Right lobe of liver (tissue), 4 donors: Measurements from ENCODE around the gene BAIAP2.

ENCODE experiments used
- POLR2A ChIP-seq: fragments of 450-650 bp; IDR thresholded peaks from one replicate; pipeline ENCODE4 v1.6.1; 2017; ENCODE audit warnings: antibody characterized with exemption, mild to moderate bottlenecking
- TF ChIP-seq, protein P1 (sequence below), 4 donors: fragments of 200-600 bp in 3 of 4; fragments of 450-650 bp in 1 of 4; IDR thresholded peaks; one replicate each; pipeline versions ENCODE4 v1.5.1 to v1.8.0; 2016 to 2022; ENCODE audit warnings: antibody characterized with exemption in 4 of 4, mild to moderate bottlenecking in 2 of 4
- donor health status: DM: no; HTN: no; CAD: no.
- donor health status: DM: no; HTN: no; CAD: no.
- donor health status: DM: no; HTN: yes; CAD: no.

DNA sequence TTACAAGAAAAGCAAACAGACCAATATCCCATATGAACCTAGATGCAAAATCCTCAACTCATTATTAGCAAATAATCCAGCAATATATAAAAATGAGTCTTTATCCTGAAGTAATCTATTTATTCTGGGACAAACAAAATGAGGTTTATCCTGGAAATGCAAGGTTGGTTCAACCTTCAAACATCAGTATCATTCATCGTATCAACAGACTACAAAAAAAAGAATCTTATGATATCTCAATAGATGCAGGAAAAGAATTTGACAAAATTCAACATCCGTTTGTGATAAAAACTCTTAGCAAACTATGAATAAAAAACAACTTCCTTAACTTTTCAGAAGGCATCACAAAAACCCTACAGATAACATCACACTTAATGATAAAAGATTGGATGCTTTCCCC lies 18.4 kb upstream of the BAIAP2 start:
- TF ChIP-seq, protein P1, sequence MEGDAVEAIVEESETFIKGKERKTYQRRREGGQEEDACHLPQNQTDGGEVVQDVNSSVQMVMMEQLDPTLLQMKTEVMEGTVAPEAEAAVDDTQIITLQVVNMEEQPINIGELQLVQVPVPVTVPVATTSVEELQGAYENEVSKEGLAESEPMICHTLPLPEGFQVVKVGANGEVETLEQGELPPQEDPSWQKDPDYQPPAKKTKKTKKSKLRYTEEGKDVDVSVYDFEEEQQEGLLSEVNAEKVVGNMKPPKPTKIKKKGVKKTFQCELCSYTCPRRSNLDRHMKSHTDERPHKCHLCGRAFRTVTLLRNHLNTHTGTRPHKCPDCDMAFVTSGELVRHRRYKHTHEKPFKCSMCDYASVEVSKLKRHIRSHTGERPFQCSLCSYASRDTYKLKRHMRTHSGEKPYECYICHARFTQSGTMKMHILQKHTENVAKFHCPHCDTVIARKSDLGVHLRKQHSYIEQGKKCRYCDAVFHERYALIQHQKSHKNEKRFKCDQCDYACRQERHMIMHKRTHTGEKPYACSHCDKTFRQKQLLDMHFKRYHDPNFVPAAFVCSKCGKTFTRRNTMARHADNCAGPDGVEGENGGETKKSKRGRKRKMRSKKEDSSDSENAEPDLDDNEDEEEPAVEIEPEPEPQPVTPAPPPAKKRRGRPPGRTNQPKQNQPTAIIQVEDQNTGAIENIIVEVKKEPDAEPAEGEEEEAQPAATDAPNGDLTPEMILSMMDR (IDR thresholded peaks at IDR 0.05), result no peak
- TF ChIP-seq POLR2A, result no peak
